GM04504 (cell line): Measurements from ENCODE around the gene HJURP.
"Not testable (repeated sequence)": the region's sequence is repeated elsewhere in the genome, so short reads cannot be mapped to it uniquely, and the experiment has no call there.

Experiments used
- DNase-seq: peaks from one replicate; pipeline ENCODE4 v3.0.0-alpha.2; 2012; ENCODE audit warnings: low read depth

The HJURP gene

GRCh38 chr2:233854241-233854981 lies at the start of gene HJURP:
HJURP (minus strand) TSS chr2:233854535; CDS start chr2:233854500, 35 bp downstream.
- peak; percentile 86 for DNase-seq

- no peak for DNase-seq
Measured at GRCh38 chr2:233901884-233902283, 47.5 kb upstream of the HJURP start.

GRCh38 chr2:233901367-233901766 lies 47.0 kb upstream of the HJURP start:
- no peak for DNase-seq

GRCh38 chr2:233896253-233896652 lies 41.9 kb upstream of the HJURP start:
- DNase-seq, result not testable (repeated sequence)

- no peak for DNase-seq
Measured at GRCh38 chr2:233892793-233893192, 38.5 kb upstream of the HJURP start.

GRCh38 chr2:233882353-233882752 lies 28.0 kb upstream of the HJURP start:
- no peak for DNase-seq

GRCh38 chr2:233872125-233872524 lies 17.8 kb upstream of the HJURP start:
- DNase-seq, result not testable (repeated sequence)

- DNase-seq, result no peak
Measured at GRCh38 chr2:233871432-233871831, 17.1 kb upstream of the HJURP start.

- peak; percentile 26 for DNase-seq
Measured at GRCh38 chr2:233867993-233868532, 13.7 kb upstream of the HJURP start, which contains the start of gene MSL3B. MSL3B (minus strand) TSS chr2:233868386.

GRCh38 chr2:233866479-233866878 lies 12.1 kb upstream of the HJURP start:
- DNase-seq, result no peak

- DNase-seq, result no peak
Measured at GRCh38 chr2:233865838-233866237, 11.5 kb upstream of the HJURP start.

- DNase-seq, result no peak
Measured at GRCh38 chr2:233862261-233862768, 8.0 kb upstream of the HJURP start.

GRCh38 chr2:233858331-233858730 lies 4.0 kb upstream of the HJURP start:
- DNase-seq, result no peak

- DNase-seq, result no peak
Measured at GRCh38 chr2:233857511-233858141, 3.3 kb upstream of the HJURP start.

- DNase-seq, result no peak
Measured at GRCh38 chr2:233856184-233856583, 1.8 kb upstream of the HJURP start.

- DNase-seq, result no peak
Measured at GRCh38 chr2:233855345-233855744, 1.0 kb upstream of the HJURP start.

- no peak for DNase-seq
Measured at GRCh38 chr2:233853883-233854240, 473 bp downstream of the HJURP start.

- no peak for DNase-seq
Measured at GRCh38 chr2:233853353-233853752, 982 bp downstream of the HJURP start.

GRCh38 chr2:233852056-233852455 lies 2.3 kb downstream of the HJURP start:
- no peak for DNase-seq

GRCh38 chr2:233851169-233851568 lies 3.2 kb downstream of the HJURP start:
- no peak for DNase-seq

- DNase-seq, result no peak
Measured at GRCh38 chr2:233850745-233851144, 3.6 kb downstream of the HJURP start.

GRCh38 chr2:233849607-233850271 lies 4.6 kb downstream of the HJURP start:
- no peak for DNase-seq

- DNase-seq, result no peak
Measured at GRCh38 chr2:233848276-233848675, 6.1 kb downstream of the HJURP start.
